HEK293 (cell line): ENCODE data around the gene NOP10.

Source experiments
- REST ChIP-seq: fragments of 450-650 bp; formaldehyde crosslinking; IDR thresholded peaks from 2 replicates; pipeline ENCODE4 v1.5.1; 2016; ENCODE audit warnings: missing biosample characterization, missing genetic modification characterization
- SETDB1 ChIP-seq: IDR thresholded peaks from one replicate; pipeline ENCODE4 v1.6.1; 2017; ENCODE audit warnings: mild to moderate bottlenecking, low read length, moderate library complexity, mixed read lengths; ENCODE audit not compliant: insufficient read length
- ZNF274 ChIP-seq, 2 experiments: fragments of 200-500 bp in 1 of 2; fragments of 450-650 bp in 1 of 2; sonication (Bioruptor generic) in 1 of 2; formaldehyde crosslinking in 1 of 2; IDR thresholded peaks; 2 replicates each; pipeline versions ENCODE4 v1.5.1 to v1.6.1; 2014 to 2016; ENCODE audit warnings: borderline replicate concordance in 1 of 2, inconsistent platforms in 1 of 2, low read length in 1 of 2, missing biosample characterization in 1 of 2, missing genetic modification characterization in 1 of 2

DNA sequence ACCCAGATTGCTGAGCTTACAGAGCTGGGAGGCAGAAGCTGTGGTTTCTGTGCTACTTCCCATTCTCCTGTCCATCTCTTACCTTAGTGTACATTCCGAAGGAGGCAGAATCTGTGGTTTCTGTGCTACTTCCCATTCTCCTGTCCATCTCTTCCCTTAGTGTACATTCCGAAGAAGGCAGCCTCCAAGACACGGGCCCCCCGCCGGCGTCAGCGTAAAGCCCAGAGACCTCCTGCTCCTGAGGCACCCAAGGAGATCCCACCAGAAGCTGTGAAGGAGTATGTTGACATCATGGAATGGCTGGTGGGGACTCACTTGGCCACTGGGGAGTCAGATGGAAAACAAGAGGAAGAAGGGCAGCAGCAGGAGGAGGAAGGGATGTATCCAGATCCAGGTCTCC, 11.3 kb upstream of the NOP10 start:
- no peak for TF ChIP-seq REST (tag by site-specific recombination)
- no peak for TF ChIP-seq SETDB1
- TF ChIP-seq ZNF274 (IDR thresholded peaks at IDR 0.05; ENCODE audit: low read length), result no peak
- no peak for TF ChIP-seq ZNF274 (tag by site-specific recombination; IDR thresholded peaks at IDR 0.05; ENCODE audit: borderline replicate concordance)
